Left renal pelvis (tissue), 4 donors: ENCODE data around the gene HSPA1L. TPM values are rescaled to one million over a fixed set of nuclear protein-coding genes. Genes with fewer than 3 reads are reported as not detected.
A peak's percentile ranks its signal among the peaks of the same experiment; 100 is the strongest.
"Not testable (repeated sequence)": the region's sequence is repeated elsewhere in the genome, so short reads cannot be mapped to it uniquely, and the experiment has no call there.

ENCODE experiments used
- DNase-seq, 4 donors: peaks; one replicate each; pipeline ENCODE4 v3.0.0-alpha.2; 2013; ENCODE audit warnings: low read depth in 4 of 4, low spot score in 3 of 4
- polyA plus RNA-seq, 4 donors: library from polyadenylated mRNA; unstranded; fragments of 120-200 nt; gene quantifications; one replicate each; pipeline ENCODE4 v1.2.1, GENCODE V29; 2013; ENCODE audit not compliant: insufficient read length in 4 of 4

Gene HSPA1L
- polyA plus RNA-seq, 4 donors: 3.1 to 4.4 (median 3.7) TPM

GRCh38 chr6:31817133-31817928, 2.2 kb upstream of the HSPA1L start:
- not testable (repeated sequence) for DNase-seq

DNA sequence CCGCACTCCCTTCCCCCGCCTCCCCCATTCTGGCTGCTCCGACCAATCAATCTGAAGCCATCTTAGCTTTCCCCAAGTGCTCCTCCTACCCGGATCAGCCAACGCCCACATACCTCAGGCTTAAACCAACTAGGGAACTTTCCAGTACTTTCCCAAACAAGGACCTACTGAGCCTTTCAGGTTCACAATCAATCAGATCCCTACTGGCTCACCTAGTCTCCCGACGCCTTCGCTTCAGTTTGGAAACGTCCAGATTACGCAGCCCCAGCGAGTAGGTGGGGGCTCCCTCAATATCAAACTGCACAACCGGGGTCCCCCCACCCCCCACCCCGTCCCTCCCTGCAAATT, 432 bp downstream of the HSPA1L start:
- peak in 3 of 4 donors; percentile 88 to 96 (median 94) for DNase-seq

- no peak for DNase-seq
Observed at GRCh38 chr6:31813465-31813849, 1.6 kb downstream of the HSPA1L start.

GRCh38 chr6:31811645-31812044, 3.4 kb downstream of the HSPA1L start:
- no peak for DNase-seq

DNA sequence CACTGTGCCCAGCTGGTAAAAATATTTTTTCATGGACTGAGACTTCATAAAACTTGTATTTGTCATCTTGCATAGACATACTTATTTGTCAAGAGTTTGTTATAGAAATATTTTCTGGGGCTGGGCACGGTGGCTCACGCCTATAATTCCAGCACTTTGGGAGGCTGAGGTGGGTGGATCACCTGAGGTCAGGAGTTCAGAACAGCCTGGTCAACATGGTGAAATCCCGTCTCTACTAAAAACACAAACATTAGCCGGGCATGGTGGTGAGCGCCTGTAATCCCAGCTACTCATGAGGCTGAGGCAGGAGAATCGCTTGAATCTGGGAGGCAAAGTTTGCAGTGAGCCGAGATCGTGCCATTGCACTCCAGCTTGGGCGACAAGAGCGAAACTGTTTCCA, 6.5 kb downstream of the HSPA1L start:
- DNase-seq: not testable (repeated sequence)

- DNase-seq: peak; percentile 90 to 92 (median 91)
Observed at GRCh38 chr6:31806470-31807272, 8.4 kb downstream of the HSPA1L start, which contains the start of gene LSM2. Gene LSM2, minus strand, starts transcription at chr6:31806966. Its CDS starts 209 bp downstream, at chr6:31806757.

DNA sequence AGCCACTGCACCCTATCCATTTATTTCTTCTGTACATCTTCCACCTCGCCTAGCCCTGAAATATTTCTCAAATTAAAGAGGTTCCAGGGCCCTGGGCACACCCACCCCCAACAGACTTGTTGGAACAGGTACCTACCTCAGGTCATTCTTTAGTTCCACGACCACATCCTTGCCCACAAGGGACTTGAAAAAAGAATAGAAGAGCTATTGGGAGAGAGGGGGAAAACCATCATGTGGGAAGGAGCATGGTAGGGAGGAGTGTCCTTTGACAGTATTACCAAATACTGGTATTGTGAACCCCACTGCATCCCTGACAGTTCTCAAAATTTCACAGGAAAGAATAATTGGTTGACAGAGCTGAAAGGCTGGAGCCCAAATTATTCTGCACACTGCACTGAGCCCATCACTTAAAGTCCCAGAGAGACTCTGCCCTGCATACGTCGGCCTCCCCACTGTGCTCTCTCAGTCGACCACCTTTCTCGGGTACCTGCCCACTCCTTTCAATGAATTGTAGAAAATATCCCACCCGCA, 9.1 kb downstream of the HSPA1L start:
- no peak for DNase-seq

DNA sequence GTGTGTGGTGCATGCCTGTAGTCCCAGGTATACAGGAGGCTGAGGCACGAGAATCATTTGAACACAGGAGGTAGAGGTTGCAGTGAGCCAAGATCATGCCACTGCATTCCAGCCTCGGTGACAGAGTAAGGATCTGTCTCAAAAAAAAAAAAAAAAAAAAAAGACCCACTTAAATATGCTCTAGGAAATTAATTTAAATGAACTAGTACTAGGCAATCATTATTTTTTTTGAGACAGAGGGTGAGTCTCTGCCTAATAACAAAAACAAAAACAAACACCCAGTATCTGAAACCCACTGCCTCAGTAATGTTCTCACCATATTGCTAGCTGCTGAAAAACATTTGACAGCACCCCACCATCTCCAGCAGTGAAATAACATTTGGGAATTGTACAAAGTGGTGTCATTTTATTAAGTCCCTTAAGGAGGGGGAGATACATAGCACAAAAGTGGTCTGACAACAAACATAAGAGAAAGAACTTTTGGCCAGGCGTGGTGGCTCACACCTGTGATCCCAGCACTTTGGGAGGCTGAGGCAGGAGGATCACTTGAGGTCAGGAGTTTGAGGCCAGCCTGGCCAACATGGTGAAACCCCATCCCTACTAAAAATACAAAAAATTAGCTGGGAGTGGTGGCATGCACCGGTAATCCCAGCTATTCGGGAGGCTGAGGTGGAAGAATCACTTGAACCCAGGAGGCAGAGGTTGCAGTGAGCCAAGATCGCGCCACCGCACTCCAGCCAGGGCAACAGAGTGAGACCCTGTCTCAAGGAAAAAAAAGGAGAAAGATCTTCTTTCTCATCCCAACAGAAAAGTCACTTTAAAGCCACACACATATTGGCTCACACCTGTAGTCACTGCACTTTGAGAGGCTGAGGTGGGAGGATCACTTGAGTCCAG, 13.8 kb downstream of the HSPA1L start:
- DNase-seq: not testable (repeated sequence)

DNA sequence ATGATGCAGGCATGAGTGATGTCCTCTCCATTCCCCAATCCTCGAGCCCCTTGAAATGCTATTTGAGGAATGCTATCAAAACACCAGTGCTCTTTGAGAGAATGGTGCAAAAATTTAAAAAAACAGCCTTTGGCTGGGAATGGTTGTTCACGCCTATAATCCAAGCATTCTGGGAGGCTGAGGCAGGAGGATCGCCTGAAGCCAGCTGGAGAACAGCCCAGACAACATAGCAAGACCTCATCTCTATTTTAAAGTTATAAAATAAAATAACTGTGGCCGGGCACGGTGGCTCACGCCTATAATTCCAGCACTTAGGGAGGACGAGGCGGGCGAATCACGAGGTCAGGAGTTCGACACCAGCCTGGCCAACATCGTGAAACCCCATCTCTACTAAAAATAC, 15.3 kb downstream of the HSPA1L start:
- DNase-seq: no peak

GRCh38 chr6:31797588-31797987, 17.5 kb downstream of the HSPA1L start:
- DNase-seq: no peak

DNA sequence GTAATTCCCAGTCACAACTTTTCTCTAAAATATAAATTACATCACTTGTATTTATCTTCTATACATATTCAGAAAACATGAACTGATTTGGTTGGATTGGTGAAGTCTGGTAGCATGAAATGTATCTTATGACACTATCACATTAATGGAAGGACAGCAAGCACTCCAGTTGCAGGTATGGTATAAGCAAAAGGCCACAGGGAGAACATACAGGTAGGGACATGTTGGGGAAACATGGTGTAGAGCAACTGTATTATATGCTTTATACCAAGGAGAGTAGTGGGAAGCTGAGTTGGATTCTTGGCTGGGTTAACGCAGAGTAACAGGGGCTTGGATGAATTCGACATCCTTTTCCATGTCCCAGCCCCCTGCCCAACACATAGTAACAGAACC, 18.1 kb downstream of the HSPA1L start:
- DNase-seq: no peak

GRCh38 chr6:31795616-31796298, 19.3 kb downstream of the HSPA1L start, which contains the start of gene VARS1:
Gene VARS1, minus strand, starts transcription at chr6:31795752. Its CDS starts 535 bp downstream, at chr6:31795217.
- peak in 3 of 4 donors; percentile 65 to 76 (median 73) for DNase-seq

- no peak for DNase-seq
Observed at GRCh38 chr6:31794866-31795615, 20.0 kb downstream of the HSPA1L start.

GRCh38 chr6:31794294-31794865, 20.7 kb downstream of the HSPA1L start:
- no peak for DNase-seq

DNA sequence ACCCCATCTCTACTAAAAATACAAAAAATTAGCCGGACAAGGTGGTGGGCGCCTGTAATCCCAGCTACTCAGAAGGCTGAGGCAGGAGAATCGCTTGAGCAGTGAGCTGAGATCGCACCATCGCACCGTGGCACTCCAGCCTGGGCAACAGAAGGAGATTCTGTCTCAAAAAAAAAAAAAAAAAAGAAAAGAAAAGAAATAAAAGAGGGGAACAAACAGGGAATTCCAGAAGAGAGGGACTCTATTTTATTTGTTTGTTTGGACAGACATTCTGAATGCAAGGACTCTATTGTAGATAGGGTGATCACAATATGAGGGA, 21.2 kb downstream of the HSPA1L start:
- DNase-seq: not testable (repeated sequence)

- no peak for DNase-seq
Observed at GRCh38 chr6:31792761-31793171, 22.3 kb downstream of the HSPA1L start.

DNA sequence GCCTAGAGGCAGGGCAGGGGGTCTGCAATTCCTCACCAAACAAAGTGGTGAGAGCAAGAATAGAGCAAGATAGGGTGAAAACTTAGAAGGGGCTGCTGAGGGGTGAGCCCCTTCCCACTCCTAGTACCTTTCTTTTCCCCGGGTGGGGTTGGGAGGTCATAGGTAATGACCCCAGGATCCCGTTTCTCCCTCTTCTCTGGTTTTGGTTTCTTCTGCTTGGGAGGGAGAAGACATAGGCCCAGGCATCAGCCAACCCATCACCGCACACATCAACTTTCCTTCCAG, 23.1 kb downstream of the HSPA1L start:
- DNase-seq: no peak

GRCh38 chr6:31791324-31792089, 23.6 kb downstream of the HSPA1L start:
- no peak for DNase-seq
